GM19395 (cell line): Measurements from ENCODE around the gene STRA6.

Source experiments
- ATAC-seq: cut with Tn5 transposase; IDR thresholded peaks from one replicate; pipeline ENCODE4 v1.9.1; 2021; ENCODE audit warnings: mild to moderate bottlenecking, moderate library complexity; ENCODE audit not compliant: unreplicated experiment

STRA6 gene

GRCh38 chr15:74182131-74182530, 20.5 kb downstream of the STRA6 start:
- no peak for ATAC-seq

- ATAC-seq = no peak
Measured at GRCh38 chr15:74180881-74181602, 21.5 kb downstream of the STRA6 start.

GRCh38 chr15:74179983-74180880, 22.4 kb downstream of the STRA6 start:
- ATAC-seq = no peak

- no peak for ATAC-seq
Measured at GRCh38 chr15:74179101-74179841, 23.3 kb downstream of the STRA6 start.

GRCh38 chr15:74178326-74179100, 24.1 kb downstream of the STRA6 start:
- ATAC-seq = no peak

GRCh38 chr15:74176262-74177214, 26.0 kb downstream of the STRA6 start:
- ATAC-seq = no peak

GRCh38 chr15:74175271-74176191, 27.1 kb downstream of the STRA6 start:
- no peak for ATAC-seq

GRCh38 chr15:74174958-74175253, 27.7 kb downstream of the STRA6 start:
- ATAC-seq = no peak

GRCh38 chr15:74174219-74174957, 28.2 kb downstream of the STRA6 start:
- ATAC-seq = no peak

- no peak for ATAC-seq
Measured at GRCh38 chr15:74173380-74174218, 29.0 kb downstream of the STRA6 start, which contains the start of gene ISLR. ISLR (plus strand) TSS chr15:74173710; CDS start chr15:74174859, 1,149 bp downstream.

GRCh38 chr15:74172701-74173379, 29.7 kb downstream of the STRA6 start:
- no peak for ATAC-seq

GRCh38 chr15:74171965-74172541, 30.5 kb downstream of the STRA6 start:
- no peak for ATAC-seq

- ATAC-seq = no peak
Measured at GRCh38 chr15:74170875-74171578, 31.6 kb downstream of the STRA6 start.

GRCh38 chr15:74170071-74170844, 32.3 kb downstream of the STRA6 start:
- no peak for ATAC-seq

GRCh38 chr15:74168711-74169126, 33.9 kb downstream of the STRA6 start:
- no peak for ATAC-seq
